Left colon (tissue), 2 donors: ENCODE results near the gene SLC39A7. TPM values are rescaled to one million over a fixed set of nuclear protein-coding genes. Genes with fewer than 3 reads are reported as not detected.

Source experiments
- ATAC-seq: fragments of 200-7000 bp; cut with Tn5 transposase; one replicate; pipeline ENCODE4 v1.9.1; 2020; ENCODE audit warnings: mild to moderate bottlenecking, moderate library complexity
- DNase-seq, 2 donors: peaks; one replicate each; pipeline ENCODE4 v3.0.0-alpha.2; 2020
- intact Hi-C, 2 donors: fragments of 100-400 bp; cut with DNase I in 1 of 2; cut with micrococcal nuclease in 1 of 2; formaldehyde crosslinking; loops; one replicate each; pipeline versions ENCODE4 v1.11.2 to v1.14.0; 2022; cut with DNase I, micrococcal nuclease
- total RNA-seq, 2 donors: library from RNA; stranded (reverse); fragmentation: NEBNext Ultra II Directional; extraction: Animal tissue kit (Norgen Biotek cat#: 25700); gene quantifications; one replicate each; pipeline ENCODE4 v1.2.1, GENCODE V29; 2021
- donor health status: DM: no; HTN: no; CAD: no.
- donor health status: DM: yes; HTN: yes; CAD: no.

The SLC39A7 gene
- total RNA-seq, 2 donors from 2014 or later, result 128 to 203 TPM

GRCh38 chr6:33168639-33169038 is 32.0 kb upstream of the SLC39A7 start:
- ATAC-seq (no peak), DNase-seq (no peak)
- intact Hi-C loops, result no loop called here

- intact Hi-C loops, result no loop called here
- ATAC-seq (no peak), DNase-seq (no peak)
Observed at GRCh38 chr6:33169291-33170175, 31.1 kb upstream of the SLC39A7 start.

DNA sequence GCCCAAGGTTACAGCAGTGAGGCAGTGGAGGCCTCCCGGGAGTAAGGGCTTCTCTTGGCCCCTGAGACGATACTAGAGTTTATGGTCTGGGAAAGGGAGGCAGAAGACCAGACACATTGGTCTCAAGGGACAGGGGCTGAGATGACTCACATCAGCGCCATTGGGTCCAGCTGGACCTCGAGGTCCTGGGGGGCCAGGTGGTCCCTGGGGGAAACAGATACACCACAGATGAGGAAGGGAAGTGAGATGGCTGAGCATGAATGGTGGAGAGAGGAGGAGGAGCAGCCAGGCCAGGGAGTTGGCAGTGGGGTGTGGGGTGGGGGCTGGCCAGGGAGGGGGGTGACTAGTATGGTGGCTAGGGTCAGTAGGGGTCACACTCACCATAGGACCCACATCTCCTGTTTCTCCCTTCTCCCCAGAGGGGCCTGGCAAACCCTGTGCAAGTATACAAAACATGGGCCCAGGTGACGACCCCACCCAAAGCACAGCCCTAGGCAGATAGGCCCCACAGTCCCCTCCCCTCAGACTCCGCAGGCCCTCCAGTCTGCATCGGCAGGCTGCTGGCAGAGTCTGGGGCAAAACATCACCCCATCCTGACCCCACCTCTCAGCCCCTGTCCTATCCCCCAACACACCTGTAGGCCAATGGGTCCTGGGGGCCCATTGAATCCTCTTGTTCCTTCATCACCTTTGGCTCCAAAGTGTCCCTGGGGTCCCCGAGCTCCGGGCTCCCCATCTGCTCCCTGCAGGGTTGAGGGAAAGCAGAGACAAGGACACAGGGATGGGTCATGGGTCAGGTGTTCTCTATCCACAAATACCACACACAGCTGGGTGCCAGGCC is 30.3 kb upstream of the SLC39A7 start:
- intact Hi-C loops, result no loop called here
- ATAC-seq (no peak), DNase-seq (no peak)

GRCh38 chr6:33171016-33171879 is 29.4 kb upstream of the SLC39A7 start:
- no peak for DNase-seq
- intact Hi-C loops, result no loop called here

GRCh38 chr6:33171880-33172687 is 28.6 kb upstream of the SLC39A7 start:
- ATAC-seq (no peak), DNase-seq (no peak)
- intact Hi-C loops, result no loop called here

More at GRCh38 chr6:33171016-33171879, 29.4 kb upstream of the SLC39A7 start:
- ATAC-seq, result no peak

DNA sequence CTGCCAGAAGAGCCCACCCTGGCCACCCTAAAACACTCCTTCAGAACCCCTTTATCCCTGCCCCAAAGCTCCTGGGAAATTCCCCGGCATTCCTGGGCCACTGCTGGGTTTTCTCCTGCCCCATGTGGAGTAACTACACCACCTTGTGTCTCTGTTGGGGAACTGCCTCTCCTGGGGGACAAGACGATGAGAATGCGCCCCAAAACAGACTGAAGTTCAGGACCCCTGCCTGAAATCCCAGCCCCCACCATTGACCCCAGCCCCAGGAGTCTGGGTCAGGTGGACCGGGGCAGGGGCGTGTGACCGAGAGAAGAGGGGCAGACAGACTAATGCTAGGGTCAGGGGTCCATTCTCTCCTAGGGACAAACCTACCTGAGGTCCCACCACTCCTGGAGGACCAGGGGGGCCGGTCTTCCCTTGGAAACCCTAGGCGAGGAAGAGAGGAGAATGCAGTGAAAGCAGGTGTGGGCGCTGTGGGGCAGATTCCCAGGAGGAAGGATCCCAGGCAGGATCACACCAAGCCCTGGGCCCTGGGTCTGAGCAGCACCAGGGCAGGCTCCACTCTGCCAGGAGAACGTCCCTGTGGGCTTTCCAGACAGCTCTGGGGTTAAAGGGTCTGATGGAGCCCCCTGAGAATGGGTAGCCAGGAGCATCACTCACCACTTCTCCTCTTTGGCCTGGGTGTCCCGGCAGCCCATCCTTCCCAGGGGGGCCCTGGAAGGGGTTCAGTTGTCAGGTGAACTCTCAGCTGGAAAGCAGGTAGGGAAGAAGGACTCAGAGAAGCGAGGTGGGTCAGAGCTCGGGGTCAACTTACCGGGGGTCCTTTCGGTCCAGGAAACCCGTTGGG is 27.8 kb upstream of the SLC39A7 start:
- intact Hi-C loops, result no loop called here
- ATAC-seq (peak; percentile 71), DNase-seq (no peak)

DNA sequence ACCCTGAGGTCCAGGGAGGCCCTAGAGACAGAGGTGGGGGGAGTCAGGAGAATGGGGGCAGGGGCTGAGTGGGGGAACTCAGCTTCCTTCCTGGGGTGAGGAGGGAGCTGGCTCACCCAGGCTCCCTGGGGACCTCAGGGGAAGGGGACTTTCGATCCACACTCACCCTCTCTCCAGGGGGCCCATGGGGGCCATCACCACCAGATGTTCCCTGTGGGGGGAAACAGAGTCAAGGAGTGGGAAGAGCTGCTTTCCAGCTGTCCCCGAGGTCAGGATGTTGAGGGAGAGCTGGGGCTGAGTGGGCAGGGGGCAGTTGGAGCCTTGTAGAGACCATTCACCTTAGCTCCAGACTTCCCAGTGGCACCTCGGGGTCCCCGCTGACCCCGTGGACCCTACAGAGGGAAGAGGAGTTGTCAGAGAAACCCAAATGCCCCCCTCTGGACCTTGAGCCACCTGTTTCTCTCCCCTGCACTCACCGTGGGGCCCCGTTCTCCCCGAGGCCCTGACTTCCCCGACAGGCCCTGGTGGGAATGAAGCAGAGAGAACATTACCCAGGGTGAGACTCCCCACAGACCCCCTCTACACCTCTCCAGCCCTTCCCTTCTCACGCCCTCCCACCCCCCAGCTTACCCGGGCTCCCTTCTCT is 27.0 kb upstream of the SLC39A7 start:
- intact Hi-C loops, result no loop called here
- ATAC-seq (no peak), DNase-seq (no peak)

GRCh38 chr6:33174784-33175183 is 25.9 kb upstream of the SLC39A7 start:
- intact Hi-C loops, result no loop called here
- no peak for DNase-seq
- ATAC-seq, result no peak

DNA sequence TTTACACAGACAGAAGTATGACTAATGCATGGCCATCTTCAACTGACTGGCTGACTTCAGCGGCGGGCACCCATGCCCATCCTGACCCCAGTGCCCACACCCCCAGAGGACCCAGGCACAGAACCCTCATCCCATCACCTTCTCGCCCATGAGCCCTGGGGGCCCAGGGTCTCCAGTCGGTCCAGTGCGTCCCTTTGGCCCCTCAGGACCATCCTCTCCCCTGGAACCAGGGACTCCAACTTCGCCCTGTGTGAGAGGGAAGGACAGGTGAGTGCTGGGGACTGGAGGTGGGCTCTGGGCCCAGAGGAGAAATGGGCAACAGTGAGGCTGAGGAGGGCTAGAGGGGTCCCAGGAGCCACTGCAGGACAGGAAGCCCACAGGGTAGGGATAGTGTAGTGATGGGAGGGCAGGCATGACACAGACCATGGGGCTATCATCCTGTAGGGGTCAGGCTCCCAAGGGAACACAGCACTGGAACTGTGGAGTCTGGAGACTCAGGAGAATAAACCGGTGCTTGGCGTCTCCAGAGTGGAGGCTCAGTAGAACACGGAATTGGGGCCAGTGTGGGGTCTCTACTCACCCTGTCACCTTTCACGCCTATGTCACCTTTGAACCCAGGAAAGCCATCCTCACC is 25.1 kb upstream of the SLC39A7 start:
- intact Hi-C loops, result no loop called here
- ATAC-seq (no peak), DNase-seq (no peak)

DNA sequence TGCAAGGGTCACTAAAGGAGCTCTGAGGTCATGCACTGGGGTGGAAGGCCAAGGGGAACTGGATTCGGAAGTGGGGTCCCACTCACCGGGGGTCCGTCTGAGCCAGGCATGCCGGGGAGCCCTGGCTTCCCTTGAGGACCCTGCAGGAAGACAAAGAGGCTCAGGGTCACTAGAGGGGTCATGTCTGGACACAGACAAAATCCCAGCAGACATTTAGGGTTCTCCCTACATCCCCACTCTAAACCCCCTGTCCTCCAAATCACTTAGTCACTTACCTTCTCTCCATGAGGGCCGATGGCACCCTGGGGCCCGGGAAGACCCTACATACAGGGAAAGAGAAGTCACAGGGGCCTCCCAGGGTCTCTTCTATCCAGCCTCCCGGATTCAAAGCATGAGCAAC is 23.8 kb upstream of the SLC39A7 start:
- intact Hi-C loops, result no loop called here
- DNase-seq (no peak), ATAC-seq (no peak)

- ATAC-seq (no peak), DNase-seq (no peak)
- intact Hi-C loops, result no loop called here
Observed at GRCh38 chr6:33177552-33178446, 22.9 kb upstream of the SLC39A7 start.

- intact Hi-C loops, result no loop called here
- DNase-seq (no peak), ATAC-seq (no peak)
Observed at GRCh38 chr6:33178755-33179475, 21.8 kb upstream of the SLC39A7 start.

- intact Hi-C loops, result no loop called here
- no peak for ATAC-seq
Observed at GRCh38 chr6:33181141-33181540, 19.5 kb upstream of the SLC39A7 start.

GRCh38 chr6:33183071-33183683 is 17.5 kb upstream of the SLC39A7 start:
- no peak for DNase-seq
- intact Hi-C loops, result no loop called here
- ATAC-seq, result no peak

More at GRCh38 chr6:33181141-33181540, 19.5 kb upstream of the SLC39A7 start:
- DNase-seq, result no peak
